ENCODE data around the gene NLRP9. TPM values are rescaled to one million over a fixed set of nuclear protein-coding genes. Genes with fewer than 3 reads are reported as not detected.

Gene NLRP9
- total RNA-seq, 1 donor from 2014 or later = not detected

DNA sequence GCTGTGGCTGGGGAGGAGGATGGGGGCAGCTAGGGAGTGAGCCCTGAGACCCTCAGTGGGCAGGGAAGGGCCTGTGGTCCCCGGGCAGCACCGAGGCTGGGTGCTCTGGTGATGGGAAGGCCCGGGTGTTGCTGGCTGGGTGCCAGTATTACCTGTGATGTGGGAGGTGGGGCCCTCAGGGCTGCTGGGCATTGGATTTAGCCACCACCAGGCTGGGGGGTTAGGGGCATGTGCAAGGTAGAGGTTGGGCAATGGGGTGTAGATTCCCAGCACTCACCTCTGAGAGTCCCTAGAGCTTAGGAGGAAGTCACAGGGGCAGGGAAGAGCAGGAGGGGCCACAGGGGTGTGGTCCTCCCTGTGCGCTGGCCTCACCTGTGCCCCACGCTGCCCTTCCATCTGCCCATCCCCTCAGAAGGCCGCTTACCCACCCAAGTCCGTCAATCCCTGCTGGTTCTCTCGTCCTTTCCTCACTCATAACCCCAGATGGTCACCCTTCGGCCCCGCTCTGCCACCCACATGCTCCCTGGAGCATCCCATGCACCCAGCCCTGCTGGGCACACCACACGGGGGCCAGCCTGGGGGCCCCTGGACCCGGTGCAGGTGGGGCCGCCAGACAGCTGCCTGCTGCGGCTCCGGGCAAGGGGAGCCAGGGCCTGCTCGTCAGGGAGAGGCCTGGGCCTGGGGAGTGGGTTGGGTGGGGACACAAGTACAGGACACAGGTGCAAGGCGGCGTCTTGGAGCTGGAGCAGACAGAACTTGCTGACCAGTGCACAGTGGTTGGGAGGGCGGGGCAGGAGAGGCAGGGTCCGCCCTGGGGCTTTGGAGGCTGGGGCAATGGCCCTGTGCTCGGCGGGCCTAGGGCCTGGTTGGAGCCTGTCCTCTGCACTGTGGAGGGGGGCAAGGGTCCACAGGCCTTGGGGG lies 50.7 kb downstream of the NLRP9 start:
- DNase-seq = no peak

GRCh38 chr19:55686311-55687050 lies 51.7 kb downstream of the NLRP9 start:
- DNase-seq = no peak

DNA sequence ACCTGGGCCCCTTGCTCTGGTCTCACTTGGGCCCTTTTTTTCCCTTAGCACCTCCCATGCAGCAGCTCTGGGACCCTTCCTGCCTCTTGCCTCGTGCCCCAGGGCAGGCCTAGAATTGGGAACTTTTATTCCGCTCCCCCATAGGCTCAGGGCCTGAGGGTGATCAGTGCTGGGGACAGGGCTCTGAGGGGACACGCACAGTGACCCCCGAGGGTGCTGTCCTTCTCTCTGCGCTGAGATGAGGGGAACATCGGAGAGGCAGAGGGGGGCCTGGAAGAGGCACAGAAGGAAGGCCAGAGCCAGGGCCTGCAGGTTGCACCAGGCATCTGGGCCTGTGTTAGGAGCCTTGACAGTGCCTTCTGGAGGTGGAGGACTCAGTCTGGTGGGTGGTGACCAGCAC lies 52.4 kb downstream of the NLRP9 start:
- no peak for DNase-seq

- no peak for DNase-seq
Observed at GRCh38 chr19:55684946-55685681, 53.1 kb downstream of the NLRP9 start.

DNA sequence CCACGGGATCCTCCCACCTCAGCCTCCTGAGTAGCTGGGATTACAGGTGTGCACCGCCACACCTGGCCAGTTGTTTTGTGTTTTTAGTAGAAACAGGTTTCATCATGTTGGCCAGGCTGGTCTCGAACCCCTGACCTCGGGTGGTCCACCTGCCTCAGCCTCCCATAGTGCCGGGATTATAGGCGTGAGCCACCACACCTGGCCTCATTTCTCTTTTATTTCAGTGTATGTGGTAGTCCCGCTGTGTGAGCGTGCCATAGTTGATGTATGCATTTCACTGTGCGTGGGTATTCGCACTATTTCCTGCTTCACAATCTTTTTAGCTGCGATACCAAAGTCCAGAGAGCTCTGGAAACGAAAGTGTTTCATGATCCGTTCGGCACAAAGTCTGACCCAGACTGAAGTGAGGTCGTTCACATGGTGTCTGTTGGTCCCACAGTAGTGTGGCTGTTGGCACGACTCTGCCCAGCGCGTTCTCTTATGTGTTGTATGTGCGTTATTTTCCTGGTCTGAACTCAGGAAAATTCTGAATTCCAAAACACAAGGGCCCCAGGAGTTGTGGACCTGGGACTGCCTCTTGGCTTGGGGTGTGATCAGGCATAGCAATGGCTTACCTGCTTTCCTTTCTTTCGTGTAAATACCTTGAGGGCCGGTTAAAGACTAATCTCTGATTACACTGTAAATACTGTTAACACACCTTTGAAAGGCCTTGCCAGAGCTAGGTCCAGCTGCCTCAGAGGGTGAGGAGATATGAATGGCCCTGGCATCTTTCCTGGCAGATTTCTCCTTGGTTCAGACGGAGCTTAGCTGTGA lies 54.5 kb downstream of the NLRP9 start:
- DNase-seq = no peak

GRCh38 chr19:55681131-55682092 lies 56.8 kb downstream of the NLRP9 start:
- DNase-seq = no peak

DNA sequence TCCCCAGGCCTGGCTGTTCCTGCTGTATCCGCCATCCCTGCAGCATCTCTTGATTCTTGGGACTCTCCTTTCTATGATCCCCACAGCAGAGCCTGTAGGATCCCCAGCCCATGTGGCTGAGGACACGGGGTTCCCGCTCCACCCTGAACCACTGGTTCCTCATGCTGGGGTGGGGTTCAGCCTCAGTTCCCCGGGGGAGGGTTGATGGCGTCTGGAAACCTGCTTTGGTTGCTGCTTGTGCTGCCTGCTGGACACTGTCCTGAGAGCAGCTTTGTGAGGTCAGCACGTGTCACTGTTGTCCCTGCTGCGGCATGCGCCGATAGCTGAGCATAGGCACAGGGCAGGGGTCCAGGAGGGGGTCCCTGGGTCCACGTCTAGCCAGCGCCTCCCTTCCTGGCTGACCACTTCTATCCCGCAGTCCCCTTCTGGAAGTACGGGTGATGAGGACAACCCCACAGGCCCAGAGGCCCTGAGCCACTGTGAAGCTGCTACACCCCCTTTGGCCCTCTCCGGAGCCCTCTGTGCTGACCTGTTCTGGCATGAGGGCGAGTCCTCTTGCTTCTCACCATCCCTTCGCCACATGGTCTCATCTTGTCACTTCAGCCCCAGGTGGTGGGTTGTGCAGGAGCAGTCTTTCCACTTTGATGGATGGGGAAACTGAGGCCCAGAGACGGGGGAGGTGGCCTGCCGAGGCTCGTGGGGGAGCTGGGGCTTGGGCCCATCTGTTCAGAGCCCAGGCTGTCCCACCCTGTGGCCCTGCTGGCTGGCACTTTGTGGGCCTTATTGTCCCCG lies 57.7 kb downstream of the NLRP9 start:
- DNase-seq = no peak

DNA sequence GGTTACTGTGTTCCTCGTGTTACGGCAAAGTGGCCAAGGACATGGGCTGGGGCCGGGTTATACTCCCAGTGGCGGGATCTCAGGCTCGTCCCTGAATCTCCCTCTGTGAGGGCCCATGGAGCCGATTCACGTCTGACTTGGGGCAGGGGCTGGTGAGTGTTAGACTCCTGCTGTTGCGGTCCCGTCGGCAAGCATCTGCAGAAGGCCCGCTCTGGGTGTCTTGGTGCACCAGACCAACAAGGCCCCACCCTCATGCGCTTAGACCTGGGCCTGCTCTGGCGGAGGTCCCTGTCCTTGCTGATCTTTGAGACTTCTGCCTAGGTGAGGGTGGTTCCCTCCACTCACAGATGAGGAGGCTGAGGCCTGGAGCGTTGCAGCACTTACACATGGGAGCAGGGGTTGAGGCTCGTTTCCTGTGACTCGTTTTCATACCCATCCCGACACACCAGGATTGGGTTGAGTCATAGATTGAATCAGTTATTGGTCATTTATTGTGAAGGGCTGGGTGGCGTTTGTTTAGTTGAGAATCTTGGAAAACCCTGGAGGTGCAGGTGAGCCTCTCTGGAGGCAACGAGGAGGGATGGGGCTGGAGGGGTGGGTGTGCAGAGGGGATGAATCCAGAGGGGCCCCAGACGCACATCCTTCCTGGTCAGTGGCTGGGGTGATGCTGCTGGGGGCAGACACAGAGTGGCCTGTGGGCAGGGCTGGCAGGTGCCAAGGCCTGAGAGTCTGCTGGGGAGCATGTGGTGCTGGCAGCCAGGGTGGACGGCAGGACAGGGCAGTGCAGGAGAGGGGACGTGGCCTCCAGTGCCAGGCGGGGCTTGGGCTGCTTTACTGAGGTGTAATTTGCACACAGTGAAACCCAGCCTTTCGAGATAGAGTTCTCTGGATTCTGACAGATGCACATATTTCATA lies 58.6 kb downstream of the NLRP9 start:
- no peak for DNase-seq

DNA sequence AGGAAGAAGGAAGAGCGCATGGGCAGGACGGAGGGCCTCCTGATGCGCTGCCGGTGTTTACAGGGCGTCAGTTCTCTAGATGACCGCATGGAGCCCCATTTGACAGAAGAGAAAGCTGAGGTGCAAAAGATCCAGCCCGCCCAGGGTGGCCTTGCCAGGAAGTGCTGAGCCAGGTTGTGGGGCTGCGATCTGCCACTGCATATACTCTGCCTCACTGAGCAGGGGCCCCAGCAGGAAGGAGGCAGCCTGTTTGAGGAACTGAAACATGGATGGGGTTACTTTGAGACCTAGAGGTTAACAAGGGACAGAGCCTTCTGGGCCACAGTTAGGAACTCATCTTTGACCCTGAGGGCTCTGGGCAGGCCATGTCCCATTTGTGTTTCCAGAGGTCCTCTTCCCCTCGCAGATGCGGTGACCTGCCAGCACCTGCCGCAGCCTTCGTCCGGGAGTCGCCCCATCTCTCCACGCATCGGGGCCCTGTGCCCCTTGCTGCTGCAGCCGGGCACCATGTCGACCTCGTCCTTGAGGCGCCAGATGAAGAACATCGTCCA lies 60.0 kb downstream of the NLRP9 start:
- DNase-seq = peak; percentile 16

- DNase-seq = no peak
Observed at GRCh38 chr19:55677572-55678028, 60.6 kb downstream of the NLRP9 start.

DNA sequence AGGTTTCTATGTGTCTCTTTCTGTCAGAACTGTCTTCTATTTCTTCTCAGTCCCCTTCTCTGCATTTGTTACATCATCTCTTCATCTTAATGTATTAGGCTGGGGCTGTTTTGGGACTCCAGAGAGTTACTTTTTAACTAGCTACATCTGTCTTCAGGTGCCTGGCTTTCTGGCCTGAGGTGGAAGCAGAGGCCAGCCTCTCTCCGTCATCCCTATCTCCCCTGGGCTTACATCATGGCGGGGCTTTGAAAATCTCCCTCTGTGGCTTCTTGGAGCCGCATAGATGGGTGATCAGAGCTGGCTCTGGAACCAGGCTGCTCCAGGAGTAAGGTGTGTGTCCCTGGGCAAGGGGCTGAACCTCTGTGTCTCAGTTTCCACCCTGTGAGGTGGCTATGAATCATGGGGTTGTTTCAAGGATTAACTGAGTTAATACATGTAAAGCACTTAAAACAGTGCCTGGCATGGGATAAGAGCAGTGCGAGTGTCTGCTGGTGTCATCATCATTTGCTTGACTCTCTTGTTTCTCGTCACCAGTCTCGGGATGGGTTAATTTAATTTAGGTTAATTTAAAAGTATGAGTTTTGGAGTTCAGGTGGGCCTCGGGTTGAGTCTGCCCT lies 61.2 kb downstream of the NLRP9 start:
- DNase-seq = no peak

- no peak for DNase-seq
Observed at GRCh38 chr19:55676383-55676782, 61.8 kb downstream of the NLRP9 start.

DNA sequence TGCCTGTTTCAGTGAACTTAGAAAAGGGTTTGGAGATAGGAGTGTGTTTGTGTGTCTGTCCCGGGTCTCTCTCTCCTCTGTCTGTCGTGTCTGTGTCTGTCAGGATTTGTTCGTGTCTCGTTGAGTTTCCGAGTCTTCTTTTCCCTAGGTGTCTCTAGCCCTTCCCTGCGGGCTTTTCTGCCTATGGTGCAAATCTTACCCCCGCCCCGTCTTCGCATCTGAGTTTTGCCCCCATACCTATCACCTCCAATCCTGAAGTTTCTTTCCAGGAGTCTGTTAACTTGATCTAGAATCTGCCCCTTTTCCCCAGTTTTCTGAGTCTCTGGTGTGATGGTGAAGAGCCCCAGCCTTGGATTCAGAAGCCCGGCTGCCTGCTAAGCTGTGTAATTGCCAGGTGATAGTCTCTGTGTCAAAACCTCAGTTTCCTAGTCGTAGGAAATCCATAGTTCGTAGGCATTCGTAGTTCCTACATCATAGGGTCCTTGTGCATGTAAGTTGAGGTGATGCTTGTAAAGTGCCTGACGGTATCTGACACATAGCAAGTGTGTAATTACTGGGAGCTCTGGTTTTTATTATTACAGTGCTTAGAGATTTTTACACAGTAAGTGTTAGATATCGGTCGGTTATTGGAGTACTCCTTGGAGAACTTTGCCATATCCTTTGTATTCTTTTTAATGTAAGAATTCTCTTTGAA lies 62.4 kb downstream of the NLRP9 start:
- DNase-seq = no peak

GRCh38 chr19:55674841-55675660 lies 63.2 kb downstream of the NLRP9 start, which contains the start of gene EPN1:
TSS of gene EPN1 (plus strand) at chr19:55675226. CDS start at chr19:55678628, 3,402 bp downstream.
- peak; percentile 95 for DNase-seq

GRCh38 chr19:55674459-55674840 lies 63.8 kb downstream of the NLRP9 start:
- DNase-seq = no peak

GRCh38 chr19:55673889-55674288 lies 64.3 kb downstream of the NLRP9 start:
- no peak for DNase-seq

All from skin of body (tissue), 2 donors.